Activated T-helper 1 cell treated with anti-CD3 and anti-CD28 coated beads, Interleukin-2, amount 50 U/mL, for 16 hours (primary cell): ENCODE data around the gene GABBR1.

ENCODE experiments used
- DNase-seq, 2 donors: peaks; one replicate each; pipeline ENCODE4 v3.0.0-alpha.2; 2020; ENCODE audit warnings: low read depth in 1 of 2, low spot score in 1 of 2

The GABBR1 gene

GRCh38 chr6:29567991-29568390, 65.0 kb downstream of the GABBR1 start:
- no peak for DNase-seq

- DNase-seq, result no peak
Measured at GRCh38 chr6:29567541-29567940, 65.4 kb downstream of the GABBR1 start.

- no peak for DNase-seq
Measured at GRCh38 chr6:29566856-29567255, 66.1 kb downstream of the GABBR1 start.

- no peak for DNase-seq
Measured at GRCh38 chr6:29564875-29565274, 68.1 kb downstream of the GABBR1 start.

- no peak for DNase-seq
Measured at GRCh38 chr6:29563435-29563965, 69.5 kb downstream of the GABBR1 start.

- no peak for DNase-seq
Measured at GRCh38 chr6:29561606-29562181, 71.3 kb downstream of the GABBR1 start.

- no peak for DNase-seq
Measured at GRCh38 chr6:29561091-29561490, 71.9 kb downstream of the GABBR1 start.

- DNase-seq, result no peak
Measured at GRCh38 chr6:29559524-29560287, 73.3 kb downstream of the GABBR1 start, which contains the start of gene UBD. Gene UBD, minus strand, starts transcription at chr6:29559732. Its CDS starts 31 bp downstream, at chr6:29559701.

- no peak for DNase-seq
Measured at GRCh38 chr6:29558439-29559079, 74.4 kb downstream of the GABBR1 start.

GRCh38 chr6:29557320-29557719, 75.7 kb downstream of the GABBR1 start:
- no peak for DNase-seq

- DNase-seq, result no peak
Measured at GRCh38 chr6:29554764-29555163, 78.2 kb downstream of the GABBR1 start.

GRCh38 chr6:29553268-29554057, 79.5 kb downstream of the GABBR1 start:
- no peak for DNase-seq

GRCh38 chr6:29552512-29553051, 80.4 kb downstream of the GABBR1 start:
- no peak for DNase-seq

- no peak for DNase-seq
Measured at GRCh38 chr6:29547573-29547972, 85.4 kb downstream of the GABBR1 start.

GRCh38 chr6:29537714-29538403, 95.1 kb downstream of the GABBR1 start:
- DNase-seq, result no peak

- no peak for DNase-seq
Measured at GRCh38 chr6:29532320-29532951, 100.5 kb downstream of the GABBR1 start.

- DNase-seq, result no peak
Measured at GRCh38 chr6:29531668-29532067, 101.3 kb downstream of the GABBR1 start.

- no peak for DNase-seq
Measured at GRCh38 chr6:29530671-29531310, 102.2 kb downstream of the GABBR1 start.

GRCh38 chr6:29529956-29530355, 103.0 kb downstream of the GABBR1 start:
- no peak for DNase-seq
